Measurements from ENCODE around the gene FNDC1. TPM values are rescaled to one million over a fixed set of nuclear protein-coding genes. Genes with fewer than 3 reads are reported as not detected.

FNDC1 gene
- total RNA-seq, 1 donor from 2014 or later = 6.3 TPM

DNA sequence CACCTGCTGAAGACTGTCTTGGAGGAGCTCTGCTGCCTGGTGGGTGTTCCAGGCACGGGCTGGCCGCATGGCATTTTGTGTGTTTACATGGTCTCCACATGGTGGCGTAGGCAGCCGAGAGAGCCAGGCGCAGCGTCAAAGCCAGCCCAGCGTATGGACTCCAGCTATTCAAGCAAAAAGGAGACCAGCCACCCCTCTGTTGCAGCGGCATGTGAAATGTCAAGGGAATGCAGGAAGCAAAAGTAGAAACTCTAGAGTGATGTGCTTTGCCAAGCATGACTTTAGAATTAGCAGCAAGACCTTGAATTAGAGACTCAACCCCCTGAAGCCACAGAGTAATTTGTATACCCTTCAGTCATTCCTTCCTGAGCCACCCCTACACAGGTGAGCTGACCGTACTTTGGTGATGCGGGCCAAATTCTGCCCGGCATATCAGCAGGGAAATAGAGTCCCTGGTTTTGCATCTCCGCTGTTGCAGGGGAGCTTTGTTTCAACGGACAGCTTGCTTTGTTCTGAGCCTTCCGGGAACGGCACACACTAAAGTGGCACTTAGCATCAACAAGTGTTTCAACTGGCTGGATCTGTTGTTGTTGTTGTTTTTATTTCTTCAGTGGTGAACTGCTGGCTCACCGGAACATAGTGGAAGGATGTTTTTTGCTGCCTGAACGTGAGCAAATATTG is 48.5 kb downstream of the FNDC1 start:
- Histone ChIP-seq H3K36me3 (ENCODE audit: insufficient read depth, low read length) (no peaks in the 10 kb centered on the region), H3K79me2 (ENCODE audit: insufficient read depth, low read length) (no peaks in the 10 kb centered on the region), H3K27me3 (ENCODE audit: insufficient read depth, low read length) (peaks cover 4% of the 10 kb centered on the region), H4K20me1 (ENCODE audit: insufficient read depth, low read length) (no peaks in the 10 kb centered on the region), H3K27ac (ENCODE audit: low read depth, low read length) (no peak overlapping the region), H3K9ac (ENCODE audit: low read length) (no peak overlapping the region), H2AFZ (ENCODE audit: low read depth, low read length) (no peak overlapping the region), H3K4me2 (ENCODE audit: low read length) (no peak overlapping the region), H3K9me3 (ENCODE audit: insufficient read depth, low read depth, low read length) (no peaks in the 10 kb centered on the region), H3K4me3 (ENCODE audit: insufficient read depth, low read depth, low read length) (no peak overlapping the region), H3K4me1 (ENCODE audit: insufficient read depth, low read length) (no peaks in the 10 kb centered on the region)
- peaks cover 5% of the 10 kb centered on the region for H3K36me3 Mint-ChIP-seq (ENCODE audit: low read depth, unreplicated experiment)
- DNase-seq (ENCODE audit: low read depth) (peak; percentile 40), FAIRE-seq (no peak)
- H3K4me3 Mint-ChIP-seq (ENCODE audit: unreplicated experiment) = no peak overlapping the region
- no peak overlapping the region for H3K27ac Mint-ChIP-seq (ENCODE audit: unreplicated experiment)
- TF ChIP-seq EZH2 (IDR thresholded peaks at IDR 0.05; ENCODE audit: insufficient read depth, low read length) = no peak
- TF ChIP-seq CTCF (IDR thresholded peaks at IDR 0.05; ENCODE audit: insufficient read depth, low read depth, low read length) = peak; percentile 32
- peaks cover 3% of the 10 kb centered on the region for H3K9me3 Mint-ChIP-seq (ENCODE audit: unreplicated experiment)
- peaks cover 6% of the 10 kb centered on the region for H3K4me1 Mint-ChIP-seq (ENCODE audit: low read depth, unreplicated experiment)
- H3K27me3 Mint-ChIP-seq (ENCODE audit: low read depth, unreplicated experiment) = peaks cover 26% of the 10 kb centered on the region

- no peaks in the 10 kb centered on the region for H4K20me1 ChIP-seq (ENCODE audit: insufficient read depth, low read length)
- H3K4me1 Mint-ChIP-seq (ENCODE audit: low read depth, unreplicated experiment) = peaks cover 4% of the 10 kb centered on the region
- peaks cover 7% of the 10 kb centered on the region for H3K36me3 Mint-ChIP-seq (ENCODE audit: low read depth, unreplicated experiment)
- DNase-seq (ENCODE audit: low read depth) = no peak
- H3K4me3 ChIP-seq (ENCODE audit: insufficient read depth, low read depth, low read length) = no peak overlapping the region
- H3K4me1 ChIP-seq (ENCODE audit: insufficient read depth, low read length) = no peaks in the 10 kb centered on the region
- H3K27me3 Mint-ChIP-seq (ENCODE audit: low read depth, unreplicated experiment) = peaks cover 29% of the 10 kb centered on the region
- peaks cover 4% of the 10 kb centered on the region for H3K27me3 ChIP-seq (ENCODE audit: insufficient read depth, low read length)
- H3K27ac Mint-ChIP-seq (ENCODE audit: unreplicated experiment) = no peak overlapping the region
- no peak overlapping the region for H3K4me3 Mint-ChIP-seq (ENCODE audit: unreplicated experiment)
- no peak overlapping the region for H3K9ac ChIP-seq (ENCODE audit: low read length)
- H3K79me2 ChIP-seq (ENCODE audit: insufficient read depth, low read length) = no peaks in the 10 kb centered on the region
- no peak overlapping the region for H3K4me2 ChIP-seq (ENCODE audit: low read length)
- TF ChIP-seq CTCF (IDR thresholded peaks at IDR 0.05; ENCODE audit: insufficient read depth, low read depth, low read length) = no peak
- no peak for TF ChIP-seq EZH2 (IDR thresholded peaks at IDR 0.05; ENCODE audit: insufficient read depth, low read length)
- FAIRE-seq = no peak
- H3K27ac ChIP-seq (ENCODE audit: low read depth, low read length) = no peak overlapping the region
- no peaks in the 10 kb centered on the region for H3K36me3 ChIP-seq (ENCODE audit: insufficient read depth, low read length)
- H3K9me3 ChIP-seq (ENCODE audit: insufficient read depth, low read depth, low read length) = no peaks in the 10 kb centered on the region
- H3K9me3 Mint-ChIP-seq (ENCODE audit: unreplicated experiment) = peaks cover 3% of the 10 kb centered on the region
- no peak overlapping the region for H2AFZ ChIP-seq (ENCODE audit: low read depth, low read length)
Measured at GRCh38 chr6:159220093-159220492, 50.9 kb downstream of the FNDC1 start.

GRCh38 chr6:159221486-159222170 is 52.4 kb downstream of the FNDC1 start:
- H2AFZ ChIP-seq (ENCODE audit: low read depth, low read length) = no peak overlapping the region

More at GRCh38 chr6:159221486-159222170, 52.4 kb downstream of the FNDC1 start:
- no peak for FAIRE-seq
- H3K9ac ChIP-seq (ENCODE audit: low read length) = no peak overlapping the region
- peak; percentile 54 for DNase-seq (ENCODE audit: low read depth)
- no peaks in the 10 kb centered on the region for H3K79me2 ChIP-seq (ENCODE audit: insufficient read depth, low read length)
- Mint-ChIP-seq H3K36me3 (ENCODE audit: low read depth, unreplicated experiment) (peaks cover 7% of the 10 kb centered on the region), H3K27me3 (ENCODE audit: low read depth, unreplicated experiment) (peaks cover 29% of the 10 kb centered on the region), H3K27ac (ENCODE audit: unreplicated experiment) (no peak overlapping the region), H3K4me3 (ENCODE audit: unreplicated experiment) (no peak overlapping the region), H3K9me3 (ENCODE audit: unreplicated experiment) (peaks cover 2% of the 10 kb centered on the region), H3K4me1 (ENCODE audit: low read depth, unreplicated experiment) (peaks cover 4% of the 10 kb centered on the region)
- no peak overlapping the region for H3K4me2 ChIP-seq (ENCODE audit: low read length)
- TF ChIP-seq CTCF (IDR thresholded peaks at IDR 0.05; ENCODE audit: insufficient read depth, low read depth, low read length) = no peak
- no peak for TF ChIP-seq EZH2 (IDR thresholded peaks at IDR 0.05; ENCODE audit: insufficient read depth, low read length)
- H3K9me3 ChIP-seq (ENCODE audit: insufficient read depth, low read depth, low read length) = no peaks in the 10 kb centered on the region
- no peaks in the 10 kb centered on the region for H4K20me1 ChIP-seq (ENCODE audit: insufficient read depth, low read length)
- peaks cover 4% of the 10 kb centered on the region for H3K27me3 ChIP-seq (ENCODE audit: insufficient read depth, low read length)
- H3K4me1 ChIP-seq (ENCODE audit: insufficient read depth, low read length) = no peaks in the 10 kb centered on the region
- H3K4me3 ChIP-seq (ENCODE audit: insufficient read depth, low read depth, low read length) = no peak overlapping the region
- no peak overlapping the region for H3K27ac ChIP-seq (ENCODE audit: low read depth, low read length)
- no peaks in the 10 kb centered on the region for H3K36me3 ChIP-seq (ENCODE audit: insufficient read depth, low read length)
